AG08395 (cell line): ENCODE data around the gene SLC28A3.
"Not testable (repeated sequence)": the region's sequence is repeated elsewhere in the genome, so short reads cannot be mapped to it uniquely, and the experiment has no call there.

Source experiments
- DNase-seq: peaks from one replicate; pipeline ENCODE4 v3.0.0; 2012; ENCODE audit warnings: mixed read lengths, low spot score

Gene SLC28A3

DNA sequence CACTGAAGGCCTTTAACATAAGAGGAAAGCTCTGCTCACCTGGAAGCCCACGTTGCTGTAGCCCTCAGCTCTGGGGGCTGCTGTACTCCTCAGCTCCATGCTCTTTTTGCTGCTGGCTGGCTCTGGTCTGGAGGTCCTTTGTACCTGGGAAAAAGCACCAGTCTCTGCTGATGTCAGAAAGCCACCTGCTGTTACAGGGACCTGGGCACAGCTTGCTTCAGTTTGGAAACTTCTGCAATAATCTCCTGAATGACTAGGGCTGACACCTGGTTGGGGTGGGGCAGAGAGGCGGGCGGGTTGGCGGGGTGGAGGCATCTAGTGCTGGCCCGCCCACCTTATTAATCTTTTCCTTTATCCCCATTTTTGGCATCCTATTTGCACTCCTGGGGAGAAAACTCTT is at the start of gene SLC28A3:
Gene SLC28A3 (minus strand): TSS at position 224 of the 400 bp plus-strand sequence. CDS start 125 bp downstream, at position 99.
- no peak for DNase-seq

GRCh38 chr9:84390254-84390653 is 49.7 kb upstream of the SLC28A3 start:
- not testable (repeated sequence) for DNase-seq

DNA sequence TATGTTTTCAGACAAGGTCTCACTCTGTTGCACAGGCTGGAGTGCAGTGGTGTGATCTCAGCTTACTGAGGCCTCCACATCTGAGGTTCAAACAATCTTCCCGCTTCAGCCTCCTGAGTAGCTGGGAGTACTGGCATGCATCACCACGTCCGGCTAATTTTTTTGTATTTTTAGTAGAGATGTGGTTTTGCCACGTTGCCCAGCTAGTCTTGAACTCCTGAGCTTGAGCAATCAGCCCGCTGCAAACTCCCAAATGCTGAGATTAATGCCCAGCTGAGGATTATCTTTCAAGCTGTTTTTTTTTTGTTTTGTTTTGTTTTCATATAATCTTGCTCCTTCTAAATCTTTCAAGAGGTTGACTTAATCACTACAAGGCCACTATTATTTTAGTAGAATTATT is 47.3 kb upstream of the SLC28A3 start:
- no peak for DNase-seq

GRCh38 chr9:84386753-84387152 is 46.2 kb upstream of the SLC28A3 start:
- DNase-seq = no peak

DNA sequence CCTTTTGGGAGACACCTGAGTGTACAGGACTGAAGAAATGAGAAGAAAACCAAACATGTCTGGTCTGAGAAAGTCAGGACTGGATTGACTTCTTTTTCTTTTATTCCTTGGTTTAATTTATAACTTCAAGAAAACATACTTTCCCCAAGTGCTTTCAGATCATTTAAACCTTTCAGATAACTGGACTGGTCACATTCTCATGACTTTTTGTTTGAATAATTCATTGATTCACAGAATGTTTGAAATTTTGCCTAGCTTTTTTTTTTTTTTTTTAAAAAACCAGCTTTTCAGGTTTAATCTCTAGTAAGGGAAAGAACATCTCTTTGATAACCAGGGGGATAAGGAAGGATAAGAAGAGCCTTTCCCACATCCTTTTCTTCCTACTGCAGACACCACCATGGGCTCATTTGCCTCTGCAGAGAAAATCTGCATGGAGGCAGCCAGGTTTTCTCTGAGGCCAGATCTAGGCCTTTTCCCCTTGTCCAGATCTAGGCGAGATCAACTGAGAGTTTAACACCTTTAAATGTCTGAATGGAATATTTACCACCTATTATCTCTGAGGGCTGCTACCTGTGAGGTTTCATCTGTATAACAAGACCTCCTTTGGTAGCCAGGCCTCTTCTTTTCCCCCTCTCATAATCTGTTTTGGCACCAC is 45.0 kb upstream of the SLC28A3 start:
- no peak for DNase-seq

DNA sequence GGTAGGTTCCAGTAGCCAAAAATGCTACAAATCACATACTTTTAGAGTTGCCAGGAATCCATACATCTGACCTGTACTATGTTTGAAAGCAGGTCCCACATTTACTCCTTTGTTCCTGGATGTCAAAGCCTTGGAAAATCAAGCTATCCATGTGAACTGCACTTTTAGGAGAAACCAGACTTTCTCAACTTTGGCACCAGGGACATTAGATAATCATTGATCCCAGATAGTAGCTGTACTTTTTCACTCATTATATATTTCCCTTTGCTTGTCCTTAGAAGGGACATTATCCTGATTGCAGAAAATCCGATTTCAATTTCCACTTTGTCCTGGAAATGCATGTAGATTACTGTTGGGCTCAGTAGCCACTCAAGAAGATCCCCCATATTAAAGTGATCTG is 44.1 kb upstream of the SLC28A3 start:
- no peak for DNase-seq

DNA sequence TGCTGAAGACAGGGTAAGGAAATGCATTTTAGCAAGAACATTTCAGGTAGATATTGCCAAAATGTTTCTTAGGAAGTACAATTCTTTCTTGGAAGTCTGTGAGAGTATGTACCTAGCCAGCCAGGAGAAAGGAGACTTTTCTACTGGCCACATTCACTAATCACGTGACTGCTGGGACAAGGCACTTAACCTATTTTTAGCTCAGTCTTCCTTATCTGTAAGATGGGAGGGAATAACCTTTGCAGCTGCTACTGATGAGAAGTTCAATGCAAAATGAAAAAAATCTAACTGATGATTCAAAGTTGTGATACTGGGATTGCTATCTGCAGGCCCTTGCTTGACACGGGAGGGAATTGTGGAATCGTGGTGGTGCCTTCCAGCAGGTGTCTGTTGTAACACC is 42.6 kb upstream of the SLC28A3 start:
- DNase-seq = no peak

DNA sequence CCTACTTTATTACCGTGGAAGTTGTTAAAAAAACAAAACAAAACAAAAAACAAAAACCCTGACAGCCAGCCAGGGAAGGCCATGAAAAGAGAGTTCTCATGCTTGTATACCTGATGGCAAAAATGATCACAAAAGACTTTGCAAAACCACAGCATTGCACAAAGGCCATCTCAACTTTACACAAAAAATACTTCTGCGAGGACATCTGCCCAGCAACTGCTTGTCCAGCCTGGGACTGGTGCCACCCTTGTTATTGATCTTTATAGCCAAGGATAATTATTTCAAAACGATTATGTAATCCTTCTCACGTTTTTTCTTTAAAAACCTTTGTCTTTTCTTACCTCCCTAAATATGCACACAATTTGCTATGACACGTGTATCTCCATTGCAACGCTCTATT is 42.2 kb upstream of the SLC28A3 start:
- DNase-seq = no peak

GRCh38 chr9:84381508-84381907 is 41.0 kb upstream of the SLC28A3 start:
- no peak for DNase-seq

GRCh38 chr9:84379740-84380139 is 39.2 kb upstream of the SLC28A3 start:
- peak; percentile 38 for DNase-seq

- DNase-seq = no peak
These were observed 35.4 kb upstream of the SLC28A3 start for GRCh38 chr9:84375954-84376353.

DNA sequence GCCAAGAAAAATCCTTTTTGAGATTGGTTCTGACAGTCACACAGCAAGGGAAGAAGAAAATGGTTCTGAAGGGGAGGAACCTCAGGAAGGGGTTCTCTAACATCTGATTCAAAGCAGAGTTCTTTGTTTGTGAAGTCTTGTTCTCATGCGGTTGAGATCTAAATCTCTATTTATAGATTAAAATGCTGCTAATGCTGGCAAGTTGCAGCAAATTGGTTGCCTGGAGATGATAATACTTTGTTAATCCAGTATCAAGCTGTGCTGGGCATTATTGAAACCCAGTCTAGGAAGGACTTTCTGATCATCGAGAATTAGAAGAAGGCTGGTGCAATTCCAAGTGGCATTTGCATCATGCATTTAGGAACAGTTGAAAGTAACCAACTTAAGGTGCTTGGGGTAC is 34.0 kb upstream of the SLC28A3 start:
- DNase-seq = peak; percentile 11

DNA sequence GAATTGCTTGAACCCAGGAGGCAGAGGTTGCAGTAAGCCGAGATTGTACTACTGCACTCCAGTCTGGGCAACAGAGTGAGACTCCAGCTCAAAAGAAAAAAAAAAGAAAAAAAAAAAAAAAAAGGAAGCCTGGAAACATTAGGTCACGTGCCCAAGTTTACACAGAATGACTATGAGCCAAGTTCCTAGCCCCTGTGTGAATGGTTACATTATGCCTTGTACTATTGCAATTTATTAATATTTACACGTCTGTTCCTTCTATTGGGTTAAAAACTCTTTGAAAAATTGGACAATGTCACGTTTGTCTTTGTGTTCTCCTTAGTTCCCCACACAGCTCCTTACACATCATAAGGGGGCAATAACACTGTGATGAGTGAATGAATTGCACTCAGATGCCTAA is 33.5 kb upstream of the SLC28A3 start:
- DNase-seq = no peak

GRCh38 chr9:84371737-84372136 is 31.2 kb upstream of the SLC28A3 start:
- DNase-seq = peak; percentile 92

DNA sequence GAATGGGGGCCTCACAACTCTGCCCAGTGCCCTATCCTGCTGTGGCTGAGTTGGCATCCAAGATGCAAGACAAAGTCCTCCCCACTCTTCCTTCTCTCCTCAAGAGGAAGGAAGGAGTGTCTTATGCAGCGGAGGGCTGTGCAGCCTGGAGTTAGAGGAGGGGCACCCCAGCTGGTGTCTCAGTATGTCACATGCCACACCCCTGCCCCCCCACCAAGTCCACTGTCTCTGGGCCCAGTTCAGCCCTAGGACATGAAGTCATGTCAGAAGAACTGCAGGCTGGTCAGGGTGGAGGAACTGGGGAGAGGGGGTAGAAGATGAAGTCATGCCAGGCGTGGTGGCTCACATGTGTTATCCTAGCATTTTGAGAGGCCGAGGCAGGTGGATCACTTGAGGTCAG is 28.0 kb upstream of the SLC28A3 start:
- DNase-seq = no peak

GRCh38 chr9:84367726-84368125 is 27.2 kb upstream of the SLC28A3 start:
- not testable (repeated sequence) for DNase-seq

- no peak for DNase-seq
These were observed 26.1 kb upstream of the SLC28A3 start for GRCh38 chr9:84366683-84367082.

DNA sequence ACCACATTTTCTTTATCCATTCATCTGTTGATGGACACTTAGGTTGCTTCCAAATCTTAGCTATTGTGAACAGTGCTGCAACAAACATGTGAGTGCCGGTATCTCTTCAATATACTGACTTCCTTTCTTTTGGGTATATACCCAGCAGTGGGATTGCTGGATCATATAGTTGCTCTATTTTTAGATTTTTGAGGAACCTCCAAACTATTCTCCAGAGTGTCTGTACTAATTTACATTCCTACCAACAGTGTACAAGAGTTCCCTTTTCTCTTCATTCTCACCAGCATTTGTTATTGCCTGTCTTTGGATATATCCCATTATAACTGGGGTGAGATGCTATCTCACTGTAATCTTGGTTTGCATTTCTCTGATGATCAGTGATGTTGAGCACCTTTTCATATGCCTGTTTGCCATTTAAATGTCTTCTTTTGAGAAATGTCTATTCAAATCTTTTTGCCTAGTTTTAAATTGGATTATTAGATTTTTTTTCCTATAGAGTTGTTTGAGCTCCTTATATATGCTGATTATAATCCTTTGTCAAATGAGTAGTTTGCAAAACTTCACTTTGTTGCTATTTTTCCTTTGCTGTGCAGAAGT is 24.4 kb upstream of the SLC28A3 start:
- not testable (repeated sequence) for DNase-seq

GRCh38 chr9:84361645-84362044 is 21.1 kb upstream of the SLC28A3 start:
- no peak for DNase-seq

- no peak for DNase-seq
These were observed 16.7 kb upstream of the SLC28A3 start for GRCh38 chr9:84357275-84357674.

GRCh38 chr9:84354035-84354434 is 13.5 kb upstream of the SLC28A3 start:
- DNase-seq = no peak

DNA sequence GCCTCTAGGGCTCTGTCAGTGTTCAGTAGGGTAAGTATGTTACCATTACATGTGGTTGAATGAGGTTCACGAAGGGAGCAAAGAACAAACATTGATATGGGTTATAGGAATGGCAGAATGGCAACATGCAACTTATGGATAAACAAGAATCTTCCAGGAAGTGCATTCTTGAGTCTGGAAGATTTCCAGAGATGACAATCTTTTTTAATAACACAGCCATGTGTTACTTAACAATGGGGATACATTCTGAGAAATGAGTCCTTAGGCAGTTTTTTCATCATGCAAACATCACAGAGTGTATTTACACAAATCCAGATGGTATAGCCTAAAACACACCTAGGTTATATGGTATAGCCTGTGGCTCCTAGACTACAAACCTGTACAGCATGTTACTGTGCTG is 9.1 kb upstream of the SLC28A3 start:
- no peak for DNase-seq

GRCh38 chr9:84343111-84343521 is 2.6 kb upstream of the SLC28A3 start:
- no peak for DNase-seq

- no peak for DNase-seq
These were observed 596 bp downstream of the SLC28A3 start for GRCh38 chr9:84339962-84340361.
